Activated CD4-positive, alpha-beta T cell treated with anti-CD3 and anti-CD28 coated beads, Interleukin-2, amount 50 U/mL, for 16 hours (primary cell): ENCODE data around the gene SOD2.
"Not testable (repeated sequence)": the region's sequence is repeated elsewhere in the genome, so short reads cannot be mapped to it uniquely, and the experiment has no call there.

Source experiments
- DNase-seq: peaks from one replicate; pipeline ENCODE4 v3.0.0-alpha.2; 2020

Gene SOD2

GRCh38 chr6:159693128-159693893 is at the start of gene SOD2:
Gene SOD2, minus strand, starts transcription at chr6:159693241. Its CDS starts 74 bp downstream, at chr6:159693167.
- peak; percentile 86 for DNase-seq

GRCh38 chr6:159742165-159742564 is 49.1 kb upstream of the SOD2 start:
- no peak for DNase-seq

GRCh38 chr6:159739341-159739740 is 46.3 kb upstream of the SOD2 start:
- DNase-seq = no peak

- DNase-seq = no peak
Measured at GRCh38 chr6:159736908-159737307, 43.9 kb upstream of the SOD2 start.

GRCh38 chr6:159733395-159733794 is 40.4 kb upstream of the SOD2 start:
- DNase-seq = not testable (repeated sequence)

- not testable (repeated sequence) for DNase-seq
Measured at GRCh38 chr6:159732550-159732949, 39.5 kb upstream of the SOD2 start.

- no peak for DNase-seq
Measured at GRCh38 chr6:159730332-159730676, 37.3 kb upstream of the SOD2 start.

GRCh38 chr6:159729598-159730331 is 36.7 kb upstream of the SOD2 start:
- no peak for DNase-seq

GRCh38 chr6:159728531-159728964 is 35.5 kb upstream of the SOD2 start:
- no peak for DNase-seq

GRCh38 chr6:159727717-159728445 is 34.8 kb upstream of the SOD2 start:
- DNase-seq = peak; percentile 56

- peak; percentile 97 for DNase-seq
Measured at GRCh38 chr6:159726918-159727716, 34.1 kb upstream of the SOD2 start, which contains the start of gene WTAP. Gene WTAP, plus strand, starts transcription at chr6:159727506. Its CDS starts 8,760 bp downstream, at chr6:159736266.

- no peak for DNase-seq
Measured at GRCh38 chr6:159726255-159726917, 33.3 kb upstream of the SOD2 start.

- not testable (repeated sequence) for DNase-seq
Measured at GRCh38 chr6:159725208-159725607, 32.2 kb upstream of the SOD2 start.

GRCh38 chr6:159724778-159725177 is 31.7 kb upstream of the SOD2 start:
- DNase-seq = no peak

- no peak for DNase-seq
Measured at GRCh38 chr6:159723259-159723658, 30.2 kb upstream of the SOD2 start.

- DNase-seq = no peak
Measured at GRCh38 chr6:159722655-159723054, 29.6 kb upstream of the SOD2 start.

- DNase-seq = not testable (repeated sequence)
Measured at GRCh38 chr6:159721981-159722380, 28.9 kb upstream of the SOD2 start.

- peak; percentile 59 for DNase-seq
Measured at GRCh38 chr6:159720708-159721107, 27.7 kb upstream of the SOD2 start.

GRCh38 chr6:159719287-159719686 is 26.2 kb upstream of the SOD2 start:
- DNase-seq = no peak

GRCh38 chr6:159718634-159719033 is 25.6 kb upstream of the SOD2 start:
- no peak for DNase-seq

- DNase-seq = no peak
Measured at GRCh38 chr6:159716247-159717096, 23.4 kb upstream of the SOD2 start.
